Keratinocyte (primary cell): ENCODE results near the gene CLCN5.

Experiments
- CTCF ChIP-seq, 3 experiments: IDR thresholded peaks in 1 of 3; conservative IDR thresholded peaks in 1 of 3; optimal IDR thresholded peaks in 1 of 3; 2 replicates in 2 of 3; 3 replicates in 1 of 3; pipeline versions ENCODE3 to v1.5.1; 2011; ENCODE audit warnings: low read length in 3 of 3, mild to moderate bottlenecking in 3 of 3, moderate library complexity in 2 of 3, control low read depth in 1 of 3, inconsistent platforms in 1 of 3; ENCODE audit not compliant: insufficient read depth in 2 of 3; ENCODE audit errors: extremely low read depth in 1 of 3
- EZH2 ChIP-seq: IDR thresholded peaks from one replicate; pipeline ENCODE4 v1.6.1; 2012; ENCODE audit warnings: inconsistent platforms, mild to moderate bottlenecking, low read length, moderate library complexity

- TF ChIP-seq CTCF (optimal IDR thresholded peaks at IDR 0.05 in 1 of 3, IDR thresholded peaks at IDR 0.05 in 1 of 3, conservative IDR thresholded peaks at IDR 0.05 in 1 of 3; ENCODE audit: extremely low read depth in 1 of 3, insufficient read depth in 2 of 3, low read length in 3 of 3) (no peak), EZH2 (no peak)
These were observed 193.6 kb downstream of the CLCN5 start for GRCh38 chrX:50115973-50116372.
